ENCODE results near the gene THSD7A.

THSD7A gene

GRCh38 chr7:11710377-11710776, 121.6 kb downstream of the THSD7A start:
- FAIRE-seq (no peak), DNase-seq (ENCODE audit: insufficient read length, low spot score) (no peak)

- FAIRE-seq (no peak), DNase-seq (ENCODE audit: insufficient read length, low spot score) (no peak)
Measured at GRCh38 chr7:11709196-11709595, 122.8 kb downstream of the THSD7A start.

DNA sequence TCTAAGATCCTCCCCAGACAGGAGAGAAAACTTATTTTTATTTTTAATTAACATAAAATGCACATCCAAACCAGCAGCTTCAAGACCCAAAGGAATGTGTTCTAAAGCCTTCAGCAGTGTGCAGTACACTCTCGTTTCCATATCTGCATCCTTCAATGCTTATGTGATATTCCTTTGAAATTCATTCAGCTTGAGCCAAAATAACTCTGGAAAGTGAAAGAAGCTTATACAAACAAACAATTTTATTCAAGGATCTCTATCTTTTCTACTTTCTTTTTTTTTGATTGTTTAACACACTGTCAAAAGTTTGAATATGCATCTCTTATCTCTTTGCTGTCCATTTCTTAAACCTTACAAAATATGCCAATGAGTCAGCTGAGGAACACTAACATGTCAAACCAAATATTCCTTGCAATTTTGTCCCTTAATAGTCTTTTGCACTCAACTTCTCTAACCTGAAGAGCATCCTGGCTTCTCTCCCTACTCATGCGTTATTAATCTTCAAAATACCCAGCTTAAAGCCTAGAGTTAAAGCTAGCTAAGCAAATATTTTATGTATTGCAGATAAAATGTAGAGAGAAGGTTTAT, 124.3 kb downstream of the THSD7A start:
- FAIRE-seq (no peak), DNase-seq (ENCODE audit: insufficient read length, low spot score) (no peak)

DNA sequence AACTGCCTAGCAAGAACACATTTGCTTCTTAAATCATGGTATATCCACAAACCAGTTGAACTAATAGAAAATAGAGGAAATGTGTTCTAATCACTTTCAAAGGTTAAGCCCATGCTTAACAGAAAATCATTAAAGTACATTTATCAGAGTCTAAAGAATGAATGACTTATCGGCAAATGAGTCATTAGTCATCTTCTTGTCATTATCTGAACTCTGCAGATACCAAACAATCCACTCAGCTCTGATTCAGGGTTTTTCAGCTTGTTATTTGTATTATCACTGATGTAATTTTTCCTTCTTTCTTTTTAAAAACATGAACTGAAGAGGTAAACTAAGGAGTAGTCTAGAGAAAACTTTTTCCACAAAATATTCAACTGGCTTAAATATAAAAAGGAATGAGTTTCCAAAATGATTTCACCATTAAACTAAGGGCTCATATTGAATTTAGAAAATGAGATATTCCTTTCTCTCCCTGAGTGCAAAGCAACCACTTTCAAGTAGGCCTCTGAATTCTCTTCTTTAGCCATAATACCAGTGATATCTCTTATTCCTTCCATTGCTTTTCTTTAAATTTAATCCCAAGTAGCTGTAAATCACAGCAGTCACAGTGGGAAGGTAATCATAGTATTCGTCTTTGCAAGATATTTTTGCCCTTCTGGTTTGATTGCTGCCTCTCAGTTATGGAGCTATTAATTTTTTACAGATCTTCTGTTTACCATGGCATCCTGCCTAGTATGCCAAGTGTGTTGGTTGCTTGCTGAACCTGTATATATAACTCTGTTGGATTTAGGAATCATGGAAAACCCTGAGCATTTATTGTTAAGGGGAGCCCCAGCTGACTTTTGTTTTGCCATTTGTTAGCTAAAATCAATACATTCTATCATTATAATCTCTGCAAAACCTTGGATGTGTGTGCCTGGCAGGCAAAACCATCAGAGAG, 125.1 kb downstream of the THSD7A start:
- FAIRE-seq (no peak), DNase-seq (ENCODE audit: insufficient read length, low spot score) (no peak)

DNA sequence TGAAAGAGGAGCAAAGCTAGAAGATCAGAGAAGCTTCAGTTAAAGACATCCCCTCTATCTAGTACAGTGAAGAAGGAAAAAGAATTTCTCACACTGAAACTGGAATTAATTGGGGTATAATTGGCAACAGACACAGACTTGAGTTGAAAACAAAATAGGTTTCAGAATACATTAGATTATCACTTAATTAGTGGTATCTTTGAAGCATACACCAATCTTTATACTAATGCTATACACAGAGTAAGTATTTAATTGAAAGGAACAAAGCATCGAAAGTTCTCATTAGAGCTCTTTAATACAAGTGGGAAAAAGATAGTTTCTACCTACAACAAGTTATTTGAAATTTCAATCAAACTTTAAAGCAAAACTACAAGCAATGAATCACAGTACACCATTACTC, 128.2 kb downstream of the THSD7A start:
- FAIRE-seq: no peak
- no peak for DNase-seq (ENCODE audit: insufficient read length, low spot score)

- DNase-seq (ENCODE audit: insufficient read length, low spot score) (no peak), FAIRE-seq (no peak)
Measured at GRCh38 chr7:11702938-11703337, 129.1 kb downstream of the THSD7A start.

- DNase-seq (ENCODE audit: insufficient read length, low spot score) (no peak), FAIRE-seq (no peak)
Measured at GRCh38 chr7:11701829-11702560, 130.0 kb downstream of the THSD7A start.

- no peak for FAIRE-seq
- no peak for DNase-seq (ENCODE audit: insufficient read length, low spot score)
Measured at GRCh38 chr7:11699666-11700065, 132.3 kb downstream of the THSD7A start.

- no peak for FAIRE-seq
Measured at GRCh38 chr7:11698384-11698871, 133.6 kb downstream of the THSD7A start.

DNA sequence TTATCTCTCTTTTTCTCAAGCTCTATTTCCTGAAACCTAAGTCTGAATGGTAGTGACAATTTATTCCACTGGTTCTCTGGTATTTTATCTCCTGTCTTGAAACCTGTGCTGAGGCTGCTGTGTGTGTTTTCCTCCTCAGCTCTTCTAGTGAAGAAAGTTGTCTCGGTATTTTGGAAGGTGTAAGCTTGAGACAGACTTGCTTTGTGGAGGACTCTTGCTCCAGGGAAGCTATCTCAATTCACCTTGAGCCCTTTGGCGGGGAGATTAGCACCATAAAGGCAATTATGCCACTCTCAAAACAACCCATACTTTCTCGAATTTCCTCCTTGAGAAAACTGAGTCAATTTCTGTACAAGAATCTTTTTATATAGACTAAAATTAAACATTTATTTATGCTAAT, 141.6 kb downstream of the THSD7A start:
- DNase-seq (ENCODE audit: insufficient read length, low spot score) (no peak), FAIRE-seq (no peak)

More at GRCh38 chr7:11698384-11698871, 133.6 kb downstream of the THSD7A start:
- DNase-seq (ENCODE audit: insufficient read length, low spot score): no peak

GRCh38 chr7:11689096-11689495, 142.9 kb downstream of the THSD7A start:
- DNase-seq (ENCODE audit: insufficient read length, low spot score) (no peak), FAIRE-seq (no peak)

DNA sequence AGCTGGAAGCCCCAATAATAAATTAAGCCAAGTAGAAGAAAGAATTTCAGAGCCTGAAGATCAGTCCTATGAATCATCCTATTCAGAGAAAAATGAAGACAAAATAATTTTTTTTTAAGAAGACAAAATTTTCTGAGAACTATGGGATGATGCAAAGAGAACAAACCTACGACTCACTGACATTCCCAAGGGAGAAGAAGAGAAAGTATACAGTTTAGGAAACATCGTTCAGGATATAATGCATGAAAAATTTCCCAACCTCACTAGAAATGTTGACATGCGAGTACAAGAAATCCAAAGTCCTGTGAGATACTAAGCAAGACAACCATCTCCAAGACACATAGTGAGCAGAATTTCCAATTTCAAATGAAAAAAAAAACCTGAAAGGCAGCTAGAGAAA, 150.5 kb downstream of the THSD7A start:
- no peak for FAIRE-seq

DNA sequence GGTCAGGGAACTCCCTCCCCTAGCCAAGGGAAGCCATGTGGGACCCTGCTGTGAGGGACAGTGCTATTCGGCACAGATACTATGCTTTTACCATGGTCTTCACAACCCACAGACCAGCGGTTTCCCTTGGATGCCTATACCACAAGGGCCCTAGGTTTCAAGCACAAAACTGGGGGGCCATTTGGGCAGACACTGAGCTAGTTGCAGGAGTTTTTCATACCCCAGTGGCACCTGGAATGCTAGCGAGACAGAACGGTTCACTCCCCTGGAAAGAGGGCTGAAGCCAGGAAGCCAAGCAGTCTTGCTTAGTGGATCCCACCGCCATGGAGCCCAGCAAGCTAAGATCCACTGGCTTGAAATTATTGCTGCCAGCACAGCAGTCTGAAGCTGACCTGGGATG, 156.8 kb downstream of the THSD7A start:
- FAIRE-seq (no peak), DNase-seq (ENCODE audit: insufficient read length, low spot score) (no peak)

More for the DNA sequence above, 150.5 kb downstream of the THSD7A start:
- no peak for DNase-seq (ENCODE audit: insufficient read length, low spot score)

DNA sequence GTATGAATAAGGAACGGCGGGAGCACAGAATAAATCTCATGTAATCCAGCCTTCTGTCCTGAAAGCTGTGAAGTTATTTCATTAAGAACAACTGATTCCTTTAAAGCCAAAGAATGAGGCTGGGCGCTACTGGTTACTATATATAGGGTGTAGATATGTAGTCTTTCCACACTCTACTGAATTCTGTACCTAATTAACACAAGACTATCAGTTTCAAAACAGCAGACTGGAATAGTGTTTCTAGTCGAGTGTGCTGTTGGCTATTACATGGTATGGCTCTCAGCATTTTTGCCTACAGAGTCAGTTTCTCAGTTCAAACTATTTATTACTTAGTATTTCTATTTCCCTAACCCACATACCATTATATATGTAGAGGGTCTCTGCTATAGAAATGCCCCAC, 163.3 kb downstream of the THSD7A start:
- no peak for DNase-seq (ENCODE audit: insufficient read length, low spot score)
- no peak for FAIRE-seq

- DNase-seq (ENCODE audit: insufficient read length, low spot score) (no peak), FAIRE-seq (no peak)
Measured at GRCh38 chr7:11667810-11668185, 164.2 kb downstream of the THSD7A start.

GRCh38 chr7:11667071-11667809, 164.8 kb downstream of the THSD7A start:
- DNase-seq (ENCODE audit: insufficient read length, low spot score): no peak
- FAIRE-seq: no peak

DNA sequence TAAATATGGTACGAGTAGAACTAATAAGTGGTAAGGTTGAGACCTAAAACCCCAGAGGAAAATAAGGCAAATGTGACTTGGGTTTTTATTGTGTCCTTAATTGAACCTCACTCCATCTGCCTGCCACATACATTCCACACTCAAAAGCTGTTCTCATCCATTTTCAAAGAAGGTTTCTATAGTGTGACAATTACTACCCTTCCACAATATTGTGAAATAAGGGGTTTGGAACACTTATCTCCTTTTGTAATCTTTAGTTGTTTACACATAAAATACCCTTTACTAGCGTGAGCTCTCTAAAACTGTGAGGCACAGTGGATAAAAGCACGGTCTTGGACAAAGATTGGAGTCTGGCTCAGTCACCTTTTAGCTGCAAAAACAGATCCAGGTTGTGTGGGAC, 166.6 kb downstream of the THSD7A start:
- no peak for FAIRE-seq
- DNase-seq (ENCODE audit: insufficient read length, low spot score): no peak

GRCh38 chr7:11655642-11656041, 176.4 kb downstream of the THSD7A start:
- FAIRE-seq: no peak
- DNase-seq (ENCODE audit: insufficient read length, low spot score): no peak

DNA sequence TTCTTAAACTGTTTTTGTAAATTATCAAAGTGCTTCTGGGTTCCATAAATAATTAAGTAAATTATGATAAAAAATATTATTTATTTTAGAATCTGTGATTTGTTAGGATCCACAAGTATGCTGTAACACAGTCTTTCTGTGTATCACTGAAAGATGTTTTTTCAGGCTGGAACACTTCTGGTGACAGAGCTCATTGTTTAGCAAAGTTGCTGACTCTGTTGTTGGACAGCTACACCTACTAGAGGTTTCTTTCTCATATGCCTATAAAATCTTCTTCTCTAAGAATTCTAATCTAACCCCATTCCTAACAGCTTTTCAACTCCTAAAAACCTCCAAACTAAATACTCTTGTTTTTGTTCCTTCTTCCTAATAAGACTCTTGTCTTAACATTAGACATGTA, 176.8 kb downstream of the THSD7A start:
- no peak for DNase-seq (ENCODE audit: insufficient read length, low spot score)

GRCh38 chr7:11650500-11650899, 181.5 kb downstream of the THSD7A start:
- FAIRE-seq (no peak), DNase-seq (ENCODE audit: insufficient read length, low spot score) (no peak)

More for the DNA sequence above, 176.8 kb downstream of the THSD7A start:
- FAIRE-seq: no peak

GRCh38 chr7:11650030-11650429, 182.0 kb downstream of the THSD7A start:
- DNase-seq (ENCODE audit: insufficient read length, low spot score): no peak
- FAIRE-seq: no peak

All from GM19239 (cell line).